Erythroblast (primary cell): ENCODE results near the gene HSPA8.

Source experiments
- GATA1 ChIP-seq: IDR thresholded peaks from 2 replicates; pipeline ENCODE4 v1.6.1; 2011; ENCODE audit warnings: low read depth, mild to moderate bottlenecking, control low read depth, low read length, moderate library complexity
- POLR2A ChIP-seq: IDR thresholded peaks from 2 replicates; pipeline ENCODE4 v1.6.1; 2011; ENCODE audit warnings: mild to moderate bottlenecking, low read length

- TF ChIP-seq POLR2A, result no peak
- no peak for TF ChIP-seq GATA1
These were observed 11.6 kb upstream of the HSPA8 start for GRCh38 chr11:123073343-123074057.
